GM19438 (cell line): ENCODE results near the gene SRSF1.

ENCODE experiments used
- ATAC-seq: cut with Tn5 transposase; IDR thresholded peaks from one replicate; pipeline ENCODE4 v1.9.1; 2021; ENCODE audit warnings: low read depth; ENCODE audit not compliant: unreplicated experiment

SRSF1 gene

GRCh38 chr17:58019521-58019920, 12.5 kb upstream of the SRSF1 start:
- ATAC-seq: no peak

GRCh38 chr17:58019039-58019438, 12.0 kb upstream of the SRSF1 start:
- ATAC-seq: no peak

DNA sequence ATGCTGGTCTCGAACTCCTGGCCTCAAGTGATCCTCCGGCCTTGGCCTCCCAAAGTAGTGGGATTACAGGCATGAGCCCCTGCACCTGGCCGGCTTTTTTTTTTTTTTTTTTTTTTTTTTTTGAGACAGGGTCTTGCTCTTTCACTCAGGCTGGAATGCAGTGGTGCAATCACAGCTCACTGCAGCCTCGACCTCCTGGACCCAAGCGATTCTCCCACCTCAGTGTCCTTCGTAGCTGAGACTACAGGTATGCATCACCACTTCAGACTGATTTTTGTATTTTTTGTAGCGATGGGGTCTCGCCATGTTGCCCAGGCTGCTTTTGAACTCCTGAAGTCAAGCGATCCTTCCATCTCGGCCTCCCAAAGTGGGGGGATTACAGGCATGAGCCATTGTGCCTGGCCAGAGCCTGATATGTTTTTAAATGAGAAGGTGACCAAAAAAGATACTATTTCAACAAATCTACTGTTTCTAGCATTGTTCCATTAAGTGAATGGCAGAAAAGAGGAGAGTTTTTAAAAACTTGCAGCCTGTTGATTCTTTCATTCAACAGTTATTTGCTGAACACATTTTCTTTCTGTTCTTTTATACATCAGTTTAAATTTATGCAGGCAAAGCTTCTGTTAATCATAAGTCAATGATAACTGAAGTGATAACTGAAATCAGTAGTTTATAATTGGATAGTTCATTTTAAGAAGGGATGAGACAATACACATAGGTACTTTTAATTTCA, 3.2 kb upstream of the SRSF1 start:
- ATAC-seq: no peak

DNA sequence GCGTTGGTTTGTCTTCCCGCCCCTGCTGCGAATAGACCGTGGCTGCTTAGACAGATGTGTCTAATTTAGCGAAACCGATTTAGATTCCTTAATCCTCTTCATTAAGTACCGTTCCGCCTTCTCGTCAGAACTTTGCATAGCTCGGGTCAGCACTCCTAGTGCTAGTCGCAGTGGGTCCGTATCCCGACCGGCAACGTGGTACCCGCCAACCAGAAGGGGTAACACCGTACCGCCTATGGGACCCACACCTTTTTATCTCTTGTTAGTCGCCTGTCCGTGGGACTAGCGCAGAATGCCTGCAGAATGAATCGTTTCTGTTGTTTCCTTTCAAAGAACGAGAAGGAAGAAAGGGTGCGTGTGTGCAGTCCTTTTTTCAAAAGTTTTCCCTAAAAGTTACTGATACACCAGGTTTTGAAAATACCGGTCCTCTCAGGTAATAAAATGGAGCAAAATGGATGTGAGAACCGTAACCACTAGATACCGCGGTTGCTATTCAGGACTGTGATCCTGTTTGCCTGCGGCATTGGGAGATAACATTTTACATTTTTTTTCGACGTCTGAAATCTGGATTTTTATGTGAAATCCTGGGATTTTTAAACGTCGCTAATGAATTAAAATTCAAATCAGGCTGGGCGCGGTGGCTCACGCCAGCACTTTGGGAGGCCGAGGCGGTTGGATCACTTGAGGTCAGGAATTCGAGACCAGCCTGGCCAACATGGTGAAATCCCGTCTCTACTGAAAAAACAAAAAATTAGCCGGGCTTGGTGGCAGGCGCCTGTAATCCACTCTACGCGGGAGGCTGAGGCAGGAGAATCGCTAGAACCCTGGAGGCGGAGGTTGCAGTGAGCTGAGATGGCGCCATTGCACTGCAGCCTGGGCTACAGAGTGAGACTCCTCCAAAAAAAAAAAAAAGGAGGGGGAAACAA, 998 bp upstream of the SRSF1 start:
- peak; percentile 34 for ATAC-seq

GRCh38 chr17:58006560-58006923, 504 bp downstream of the SRSF1 start:
- no peak for ATAC-seq

GRCh38 chr17:58005728-58006559, 1.1 kb downstream of the SRSF1 start:
- no peak for ATAC-seq

- ATAC-seq: no peak
Measured at GRCh38 chr17:58005031-58005727, 1.9 kb downstream of the SRSF1 start.

GRCh38 chr17:58004060-58004459, 3.0 kb downstream of the SRSF1 start:
- ATAC-seq: no peak

DNA sequence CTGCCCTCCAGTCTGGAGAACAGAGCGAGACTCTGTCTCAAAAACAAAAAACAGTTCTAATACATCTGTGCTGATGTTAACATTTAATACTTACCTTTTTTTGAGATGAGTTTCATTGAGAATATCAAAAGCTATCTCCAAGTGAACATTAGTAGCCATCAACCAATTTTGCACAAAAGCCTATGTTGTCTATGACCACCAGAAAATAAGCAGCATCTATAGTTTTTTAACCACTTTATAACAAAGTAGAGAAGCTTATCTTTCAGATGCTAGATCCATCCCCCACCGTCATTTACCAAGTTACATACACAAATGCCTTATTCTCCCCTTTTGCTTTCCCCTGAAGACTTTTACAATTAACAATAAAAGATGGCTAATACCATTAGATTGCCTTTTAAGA, 4.1 kb downstream of the SRSF1 start:
- no peak for ATAC-seq

- ATAC-seq: no peak
Measured at GRCh38 chr17:58002154-58002948, 4.7 kb downstream of the SRSF1 start.

DNA sequence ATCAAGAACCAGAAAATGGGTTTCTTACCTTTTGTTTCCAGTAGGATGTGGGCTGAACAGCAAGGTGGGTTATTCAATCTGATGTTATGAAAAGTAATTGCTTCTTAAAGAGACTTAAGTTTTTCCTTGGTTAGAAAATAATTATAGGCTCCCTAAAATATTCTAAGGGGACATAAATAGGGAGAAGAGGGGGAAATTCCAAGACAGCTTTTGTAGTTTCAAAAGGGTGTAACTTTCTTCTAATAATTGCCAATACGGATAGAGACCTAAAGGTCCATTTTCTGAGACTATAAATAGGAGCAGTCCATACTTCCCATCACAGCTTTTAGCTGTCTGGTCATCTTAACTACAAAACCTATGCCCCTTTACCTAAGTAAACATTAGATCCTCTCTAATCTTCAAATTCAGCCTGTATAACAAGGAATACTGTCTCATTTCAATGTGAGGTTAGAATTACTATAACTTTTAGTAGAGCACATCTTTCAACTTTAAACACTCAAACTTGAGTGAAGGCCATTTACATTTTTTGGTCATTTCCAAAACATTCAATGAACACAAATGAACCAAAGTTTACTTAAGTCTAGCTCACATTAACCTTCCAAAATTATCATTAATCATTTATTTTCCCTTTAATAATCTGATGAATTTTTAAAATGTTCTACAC, 5.5 kb downstream of the SRSF1 start:
- ATAC-seq: no peak

DNA sequence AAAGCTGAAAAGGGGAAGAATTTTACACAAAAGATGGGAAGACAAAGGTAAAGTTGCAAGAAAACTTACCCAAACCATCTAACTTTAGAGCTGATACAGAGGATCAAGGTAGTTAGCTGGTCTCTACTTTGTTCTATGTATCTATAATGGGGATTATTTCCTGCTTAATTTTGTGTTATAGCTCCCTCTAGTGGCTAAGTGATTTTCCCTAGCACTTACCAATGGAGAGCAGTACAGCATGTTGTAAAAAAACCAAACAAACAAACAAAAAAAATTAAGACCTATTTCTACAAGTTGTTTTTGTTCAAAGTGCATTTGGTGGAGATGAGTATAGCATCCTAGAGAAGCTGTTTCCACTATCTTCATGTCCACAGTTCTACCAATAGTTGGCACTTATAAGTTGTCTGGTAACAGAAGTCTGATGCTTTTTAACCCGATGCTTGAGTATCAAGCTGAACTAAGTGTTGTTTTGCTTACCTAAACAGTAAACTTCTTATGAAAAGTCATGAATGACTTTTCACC, 7.5 kb downstream of the SRSF1 start:
- no peak for ATAC-seq

DNA sequence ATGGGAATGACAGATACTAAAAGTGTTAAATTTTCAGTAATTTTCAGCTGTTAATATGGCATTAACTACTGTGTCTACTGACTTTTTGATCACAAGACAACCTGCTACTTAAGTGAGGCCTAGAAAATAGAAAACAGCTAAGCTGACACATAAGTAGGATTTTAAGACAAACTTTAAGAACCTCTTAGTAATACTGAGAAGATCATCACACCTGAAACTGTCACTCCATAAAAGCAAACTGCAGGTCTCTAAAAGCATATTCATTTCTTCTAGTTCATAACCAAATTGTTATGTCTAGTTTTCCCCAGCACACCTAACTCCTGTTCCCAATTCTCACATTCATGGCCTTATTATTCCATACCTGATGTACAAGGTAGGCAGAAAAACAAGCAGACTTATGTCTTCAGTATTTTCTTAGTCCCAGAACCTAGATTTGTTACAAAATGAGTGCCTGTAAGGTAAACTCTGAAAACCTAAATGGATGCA, 8.0 kb downstream of the SRSF1 start:
- no peak for ATAC-seq

- no peak for ATAC-seq
Measured at GRCh38 chr17:57997085-57997809, 9.8 kb downstream of the SRSF1 start.

GRCh38 chr17:57995076-57995956, 11.7 kb downstream of the SRSF1 start:
- peak; percentile 76 for ATAC-seq

- no peak for ATAC-seq
Measured at GRCh38 chr17:57994436-57994835, 12.6 kb downstream of the SRSF1 start.
